ENCODE results near the gene ARF1. TPM values are rescaled to one million over a fixed set of nuclear protein-coding genes. Genes with fewer than 3 reads are reported as not detected.

The ARF1 gene
- total RNA-seq, 1 donor = 231 TPM

- Histone ChIP-seq H3K27me3 (ENCODE audit: insufficient read depth, low read length) (no peaks in the 10 kb centered on the region), H3K4me1 (ENCODE audit: insufficient read depth, low read length) (peaks cover 57% of the 10 kb centered on the region), H3K36me3 (ENCODE audit: insufficient read depth, low read length) (peaks cover 19% of the 10 kb centered on the region), H3K4me2 (ENCODE audit: insufficient read depth, low read length) (peak overlapping the region; percentile 100), H3K79me2 (ENCODE audit: insufficient read depth, low read length) (peaks cover 94% of the 10 kb centered on the region), H3K27ac (ENCODE audit: low read depth, low read length) (peak overlapping the region; percentile 91), H3K4me3 (ENCODE audit: insufficient read depth, low read length) (peak overlapping the region; percentile 94), H3K9me3 (ENCODE audit: low read depth, low read length) (no peaks in the 10 kb centered on the region), H2AFZ (ENCODE audit: low read length) (no peak overlapping the region), H4K20me1 (ENCODE audit: insufficient read depth, low read length) (peaks cover 83% of the 10 kb centered on the region)
- DNase-seq (ENCODE audit: insufficient read length, low spot score, missing footprints) = peak; percentile 98
- no peak for TF ChIP-seq CTCF (IDR thresholded peaks at IDR 0.05; ENCODE audit: extremely low read depth, low read depth, low read length)
Observed at GRCh38 chr1:228084325-228084724, 1.8 kb downstream of the ARF1 start.

- peaks cover 62% of the 10 kb centered on the region for H3K4me1 ChIP-seq (ENCODE audit: insufficient read depth, low read length)
- H3K27me3 ChIP-seq (ENCODE audit: insufficient read depth, low read length) = no peaks in the 10 kb centered on the region
- H3K79me2 ChIP-seq (ENCODE audit: insufficient read depth, low read length) = peaks cover 94% of the 10 kb centered on the region
- peak overlapping the region; percentile 94 for H3K4me3 ChIP-seq (ENCODE audit: insufficient read depth, low read length)
- peak overlapping the region; percentile 91 for H3K27ac ChIP-seq (ENCODE audit: low read depth, low read length)
- no peak overlapping the region for H2AFZ ChIP-seq (ENCODE audit: low read length)
- no peaks in the 10 kb centered on the region for H3K9me3 ChIP-seq (ENCODE audit: low read depth, low read length)
- peaks cover 24% of the 10 kb centered on the region for H3K36me3 ChIP-seq (ENCODE audit: insufficient read depth, low read length)
- H4K20me1 ChIP-seq (ENCODE audit: insufficient read depth, low read length) = peaks cover 83% of the 10 kb centered on the region
- peak; percentile 30 for DNase-seq (ENCODE audit: insufficient read length, low spot score, missing footprints)
- TF ChIP-seq CTCF (IDR thresholded peaks at IDR 0.05; ENCODE audit: extremely low read depth, low read depth, low read length) = no peak
- peak overlapping the region; percentile 100 for H3K4me2 ChIP-seq (ENCODE audit: insufficient read depth, low read length)
Observed at GRCh38 chr1:228084797-228085196, 2.3 kb downstream of the ARF1 start.

- peak; percentile 92 for DNase-seq (ENCODE audit: insufficient read length, low spot score, missing footprints)
- peaks cover 68% of the 10 kb centered on the region for H3K4me1 ChIP-seq (ENCODE audit: insufficient read depth, low read length)
- H3K79me2 ChIP-seq (ENCODE audit: insufficient read depth, low read length) = peaks cover 94% of the 10 kb centered on the region
- TF ChIP-seq CTCF (IDR thresholded peaks at IDR 0.05; ENCODE audit: extremely low read depth, low read depth, low read length) = no peak
- H2AFZ ChIP-seq (ENCODE audit: low read length) = no peak overlapping the region
- H4K20me1 ChIP-seq (ENCODE audit: insufficient read depth, low read length) = peaks cover 83% of the 10 kb centered on the region
- peaks cover 29% of the 10 kb centered on the region for H3K36me3 ChIP-seq (ENCODE audit: insufficient read depth, low read length)
- peak overlapping the region; percentile 94 for H3K4me3 ChIP-seq (ENCODE audit: insufficient read depth, low read length)
- peak overlapping the region; percentile 100 for H3K4me2 ChIP-seq (ENCODE audit: insufficient read depth, low read length)
- H3K9me3 ChIP-seq (ENCODE audit: low read depth, low read length) = no peaks in the 10 kb centered on the region
- H3K27me3 ChIP-seq (ENCODE audit: insufficient read depth, low read length) = no peaks in the 10 kb centered on the region
- H3K27ac ChIP-seq (ENCODE audit: low read depth, low read length) = peak overlapping the region; percentile 91
Observed at GRCh38 chr1:228085287-228085951, 2.9 kb downstream of the ARF1 start.

- Histone ChIP-seq H3K27me3 (ENCODE audit: insufficient read depth, low read length) (no peaks in the 10 kb centered on the region), H3K4me1 (ENCODE audit: insufficient read depth, low read length) (peaks cover 65% of the 10 kb centered on the region), H2AFZ (ENCODE audit: low read length) (no peak overlapping the region), H3K4me2 (ENCODE audit: insufficient read depth, low read length) (peak overlapping the region; percentile 100), H3K27ac (ENCODE audit: low read depth, low read length) (peak overlapping the region; percentile 91), H3K9me3 (ENCODE audit: low read depth, low read length) (no peaks in the 10 kb centered on the region), H3K36me3 (ENCODE audit: insufficient read depth, low read length) (peaks cover 44% of the 10 kb centered on the region), H3K79me2 (ENCODE audit: insufficient read depth, low read length) (peaks cover 100% of the 10 kb centered on the region), H4K20me1 (ENCODE audit: insufficient read depth, low read length) (peaks cover 98% of the 10 kb centered on the region), H3K4me3 (ENCODE audit: insufficient read depth, low read length) (peak overlapping the region; percentile 48)
- peak; percentile 24 for TF ChIP-seq CTCF (IDR thresholded peaks at IDR 0.05; ENCODE audit: extremely low read depth, low read depth, low read length)
- DNase-seq (ENCODE audit: insufficient read length, low spot score, missing footprints) = peak; percentile 93
Observed at GRCh38 chr1:228087771-228088251, 5.3 kb downstream of the ARF1 start.
